Measurements from ENCODE around the gene CPNE6. TPM values are rescaled to one million over a fixed set of nuclear protein-coding genes. Genes with fewer than 3 reads are reported as not detected.

Gene CPNE6
- total and polyA plus RNA-seq, 12 donors: 0.07 to 1.4 (median 0.22) TPM; not detected in 7

- no peak for DNase-seq
These were observed 20.7 kb downstream of the CPNE6 start for GRCh38 chr14:24092110-24092504.

DNA sequence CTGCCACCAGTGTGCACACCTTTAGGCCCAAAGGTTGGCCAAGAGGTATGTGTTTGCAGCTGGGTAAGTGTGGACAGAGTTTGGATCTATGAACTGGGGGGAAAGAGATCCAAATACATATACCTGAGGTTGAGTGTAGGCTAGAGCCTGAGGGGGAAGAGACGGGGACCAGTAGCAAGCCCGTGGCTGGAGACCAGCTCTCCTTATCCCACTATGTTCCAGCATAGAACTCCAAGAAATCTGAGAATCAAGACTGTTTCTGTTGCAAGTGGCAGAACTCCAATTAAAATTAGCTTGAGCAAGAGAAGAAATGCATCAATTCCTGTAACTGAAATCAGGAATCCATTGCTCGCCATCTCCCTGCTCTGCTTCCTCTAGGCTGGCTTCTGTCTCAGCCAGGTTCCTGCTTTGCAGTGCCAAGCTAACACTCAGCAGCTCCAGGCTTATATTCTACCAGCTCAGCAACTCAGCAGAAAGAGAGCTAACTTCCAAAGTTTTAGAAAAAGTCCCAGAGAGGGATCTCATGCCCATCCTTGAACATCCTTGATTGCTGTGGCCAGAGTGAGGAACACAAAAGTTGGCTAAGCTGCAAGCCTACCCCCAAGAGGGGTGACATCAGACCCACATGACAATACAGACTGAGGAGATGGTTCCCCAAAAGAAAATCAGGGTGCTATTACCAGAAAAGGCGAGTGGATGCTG, 21.3 kb downstream of the CPNE6 start:
- 80 to 85% (median 83%) methylated on average over 4 of the region's 4 CpGs for WGBS, 4 donors
- no peaks in the 10 kb centered on the region for H3K27me3 ChIP-seq
- TF ChIP-seq, protein P1, sequence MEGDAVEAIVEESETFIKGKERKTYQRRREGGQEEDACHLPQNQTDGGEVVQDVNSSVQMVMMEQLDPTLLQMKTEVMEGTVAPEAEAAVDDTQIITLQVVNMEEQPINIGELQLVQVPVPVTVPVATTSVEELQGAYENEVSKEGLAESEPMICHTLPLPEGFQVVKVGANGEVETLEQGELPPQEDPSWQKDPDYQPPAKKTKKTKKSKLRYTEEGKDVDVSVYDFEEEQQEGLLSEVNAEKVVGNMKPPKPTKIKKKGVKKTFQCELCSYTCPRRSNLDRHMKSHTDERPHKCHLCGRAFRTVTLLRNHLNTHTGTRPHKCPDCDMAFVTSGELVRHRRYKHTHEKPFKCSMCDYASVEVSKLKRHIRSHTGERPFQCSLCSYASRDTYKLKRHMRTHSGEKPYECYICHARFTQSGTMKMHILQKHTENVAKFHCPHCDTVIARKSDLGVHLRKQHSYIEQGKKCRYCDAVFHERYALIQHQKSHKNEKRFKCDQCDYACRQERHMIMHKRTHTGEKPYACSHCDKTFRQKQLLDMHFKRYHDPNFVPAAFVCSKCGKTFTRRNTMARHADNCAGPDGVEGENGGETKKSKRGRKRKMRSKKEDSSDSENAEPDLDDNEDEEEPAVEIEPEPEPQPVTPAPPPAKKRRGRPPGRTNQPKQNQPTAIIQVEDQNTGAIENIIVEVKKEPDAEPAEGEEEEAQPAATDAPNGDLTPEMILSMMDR (IDR thresholded peaks at IDR 0.05): no peak
- TF ChIP-seq POLR2A (IDR thresholded peaks at IDR 0.05): no peak
- H3K9me3 ChIP-seq (replicated peaks in 1 of 3): no peaks in the 10 kb centered on the region
- H3K27ac ChIP-seq: peak overlapping the region in 2 of 5 donors; percentile 89 to 91
- H3K36me3 ChIP-seq (replicated peaks in 1 of 2): no peaks in the 10 kb centered on the region
- intact Hi-C loops (cut with DNase I): loop anchor here (5.0 kb wide), 1 partner anchor 35 kb away; no protein-coding TSS in a partner anchor
- peaks cover 4 to 21% of the 10 kb centered on the region in 2 donors for H3K4me1 ChIP-seq (replicated peaks in 1 of 2)
- no peak for DNase-seq
- no peak overlapping the region for H3K4me3 ChIP-seq

More at GRCh38 chr14:24092110-24092504, 20.7 kb downstream of the CPNE6 start:
- intact Hi-C loops (cut with DNase I): loop anchor here (5.0 kb wide), 1 partner anchor 35 kb away; no protein-coding TSS in a partner anchor
- Histone ChIP-seq H3K4me3 (no peak overlapping the region), H3K27me3 (no peaks in the 10 kb centered on the region), H3K27ac (peak overlapping the region in 1 of 5 donors; percentile 89), H3K4me1 (replicated peaks in 1 of 2) (peaks cover 4 to 21% of the 10 kb centered on the region in 2 donors), H3K36me3 (replicated peaks in 1 of 2) (no peaks in the 10 kb centered on the region), H3K9me3 (replicated peaks in 1 of 3) (no peaks in the 10 kb centered on the region)
- no peak for TF ChIP-seq POLR2A (IDR thresholded peaks at IDR 0.05)
- TF ChIP-seq, protein P1 (IDR thresholded peaks at IDR 0.05): no peak

DNA sequence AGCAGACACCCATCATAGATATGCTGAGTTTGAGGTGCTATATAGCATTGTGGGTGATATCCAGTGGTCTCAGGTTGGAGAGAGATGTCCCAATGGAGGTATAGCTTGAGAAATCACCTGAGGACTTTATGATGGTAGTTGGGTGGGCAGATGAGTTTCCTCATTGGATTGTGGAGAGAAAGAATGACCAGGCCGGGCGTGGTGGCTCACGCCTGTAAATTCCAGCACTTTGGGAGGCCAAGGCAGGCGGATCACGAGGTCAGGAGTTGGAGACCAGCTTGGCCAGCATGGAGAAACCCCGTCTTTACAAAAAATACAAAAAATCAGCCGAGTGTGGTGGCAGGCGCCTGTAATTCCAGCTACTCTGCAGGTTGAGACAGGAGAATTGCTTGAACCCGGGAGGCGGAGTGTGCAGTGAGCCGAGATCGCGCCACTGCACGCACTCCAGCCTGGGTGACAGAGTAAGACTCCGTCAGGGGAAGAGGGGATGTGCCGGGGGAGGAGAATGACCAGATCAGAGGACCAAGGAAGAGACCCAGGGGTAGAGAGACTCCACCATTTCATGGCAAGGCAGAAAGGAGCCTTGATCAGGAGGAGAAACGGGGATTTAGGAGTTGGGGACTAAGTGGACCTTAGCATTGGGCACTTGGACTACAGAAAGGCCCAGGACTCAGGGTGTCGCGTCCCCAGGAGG, 22.0 kb downstream of the CPNE6 start:
- intact Hi-C loops (cut with DNase I): loop anchor here (5.0 kb wide), 1 partner anchor 36 kb away; no protein-coding TSS in a partner anchor
- WGBS, 4 donors: 81 to 90% (median 87%) methylated on average over 15 to 19 of the region's 19 CpGs
- DNase-seq: no peak
- Histone ChIP-seq H3K4me3 (peak overlapping the region in 2 of 4 donors; percentile 82 to 96), H3K27me3 (no peaks in the 10 kb centered on the region), H3K9me3 (replicated peaks in 1 of 3) (no peaks in the 10 kb centered on the region), H3K27ac (peak overlapping the region in 4 of 5 donors; percentile 83 to 91 (median 90)), H3K4me1 (replicated peaks in 1 of 2) (peaks cover 4 to 21% of the 10 kb centered on the region in 2 donors), H3K36me3 (replicated peaks in 1 of 2) (peaks cover 0 to 6% of the 10 kb centered on the region in 2 donors)
- no peak for TF ChIP-seq POLR2A (IDR thresholded peaks at IDR 0.05)
- TF ChIP-seq, protein P1 (IDR thresholded peaks at IDR 0.05): peak in 1 of 6 experiments; percentile 9
